K562 (cell line): ENCODE data around the gene ACSL3. TPM values are rescaled to one million over a fixed set of nuclear protein-coding genes. Genes with fewer than 3 reads are reported as not detected.

Source experiments
- ATAC-seq: fragments of 200-7000 bp; cut with Tn5 transposase; 3 replicates; pipeline ENCODE4 v1.9.1; 2020; ENCODE audit warnings: moderate library complexity
- BruUV-seq: library from RNA; stranded (reverse); fragments of 400-500 nt; replicated peaks from 2 replicates; lab custom pipeline; 2021; lab: Mats Ljungman, UMichigan
- CTCF ChIA-PET: fragments of 300-600 bp; formaldehyde crosslinking; extraction: SDS; loops from one replicate; lab custom pipeline; 2021; ENCODE audit warnings: low intra/inter-chr PET ratio; lab: Yijun Ruan, JAX
- POLR2A ChIA-PET: fragments of 300-600, 350-650 bp; sonication (Branson Sonifier 250); formaldehyde crosslinking; extraction: SDS; loops from one replicate; lab custom pipeline; 2021; ENCODE audit warnings: antibody characterized with exemption, inconsistent platforms; lab: Yijun Ruan, JAX
- DNase-seq, 4 experiments: peaks; one replicate each; pipeline versions ENCODE4 v3.0.0 to v3.0.0-alpha.2; 2011 to 2018; ENCODE audit warnings: low spot score in 3 of 4, mixed read lengths in 3 of 4; ENCODE audit errors: extremely low read depth in 1 of 4
- FAIRE-seq: peaks from 2 replicates; lab custom pipeline; 2011; peaks lifted over from hg19 to GRCh38; lab: Jason Lieb, UNC
- H2AFZ ChIP-seq: 2 replicates; pipeline ENCODE4 v1.6.0; 2011; ENCODE audit warnings: low read depth, low read length, control low read depth, inconsistent platforms
- H3K27ac ChIP-seq: fragments of 200-600 bp; 3 replicates; pipeline ENCODE4 v1.8.0; 2011; ENCODE audit warnings: low read depth, mild to moderate bottlenecking, control low read depth, inconsistent platforms, low read length, moderate library complexity, mixed read lengths; ENCODE audit errors: extremely low read depth
- H3K27me3 ChIP-seq, 2 experiments: fragments of 300-600 bp in 1 of 2; 2 replicates in 1 of 2; 3 replicates in 1 of 2; pipeline versions ENCODE4 v1.6.0 to v1.8.0; 2011; ENCODE audit warnings: inconsistent platforms in 2 of 2, low read length in 2 of 2, mild to moderate bottlenecking in 1 of 2, mixed read lengths in 1 of 2, moderate library complexity in 1 of 2; ENCODE audit not compliant: control insufficient read depth in 2 of 2, insufficient read depth in 2 of 2
- H3K36me3 ChIP-seq: fragments of 300-600 bp; 3 replicates; pipeline ENCODE4 v1.8.0; 2011; ENCODE audit warnings: mild to moderate bottlenecking, low read length, inconsistent platforms; ENCODE audit not compliant: control insufficient read depth, insufficient read depth
- H3K4me1 ChIP-seq, 2 experiments: fragments of 200-600 bp in 1 of 2; replicated peaks in 1 of 2; 2 replicates in 1 of 2; 3 replicates in 1 of 2; pipeline versions ENCODE4 v1.5.1 to v1.8.0; 2011; ENCODE audit warnings: inconsistent platforms in 2 of 2, low read length in 2 of 2, mild to moderate bottlenecking in 1 of 2, mixed read lengths in 1 of 2, moderate library complexity in 1 of 2; ENCODE audit not compliant: control insufficient read depth in 2 of 2, insufficient read depth in 2 of 2
- H3K4me2 ChIP-seq: 2 replicates; pipeline ENCODE4 v1.6.1; 2011; ENCODE audit warnings: low read length, control low read depth, inconsistent platforms, mixed read lengths; ENCODE audit not compliant: insufficient read depth
- H3K4me3 ChIP-seq: fragments of 200-600 bp; sonication (generic), shearing (Covaris generic); 2 replicates; pipeline ENCODE4 v1.5.1; 2016; ENCODE audit warnings: control low read depth, inconsistent platforms
- H3K79me2 ChIP-seq: fragments of 200-600 bp; 3 replicates; pipeline ENCODE4 v1.8.0; 2011; ENCODE audit warnings: low read length, inconsistent platforms; ENCODE audit not compliant: control insufficient read depth, insufficient read depth
- H3K9ac ChIP-seq, 2 experiments: 2 replicates each; pipeline versions ENCODE4 v1.6.0 to v1.6.1; 2011; ENCODE audit warnings: low read depth in 2 of 2, low read length in 2 of 2, control low read depth in 1 of 2, inconsistent platforms in 1 of 2, mild to moderate bottlenecking in 1 of 2, mixed read lengths in 1 of 2; ENCODE audit not compliant: insufficient read depth in 1 of 2
- H3K9me1 ChIP-seq: one replicate; pipeline ENCODE4 v1.6.0; 2011; ENCODE audit warnings: inconsistent platforms, mild to moderate bottlenecking, low read length, moderate library complexity; ENCODE audit not compliant: control insufficient read depth, insufficient read depth
- H3K9me3 ChIP-seq: replicated peaks from 2 replicates; pipeline ENCODE4 v1.5.1; 2011; ENCODE audit warnings: low read depth, low read length, inconsistent platforms; ENCODE audit not compliant: control insufficient read depth, insufficient read depth
- H4K20me1 ChIP-seq: replicated peaks from 2 replicates; pipeline ENCODE4 v1.6.1; 2011; ENCODE audit warnings: low read length, inconsistent platforms, mixed read lengths; ENCODE audit not compliant: control insufficient read depth, insufficient read depth
- CBX8 ChIP-seq: fragments of 200-600 bp; sonication (generic); IDR thresholded peaks from 2 replicates; pipeline ENCODE4 v1.6.1; 2012; ENCODE audit warnings: borderline replicate concordance, mixed run types, low read depth, mild to moderate bottlenecking, moderate library complexity, mixed read lengths, low read length, control low read depth, inconsistent platforms; ENCODE audit not compliant: poor library complexity, severe bottlenecking; ENCODE audit errors: extremely low read depth
- EP300 ChIP-seq: IDR thresholded peaks from 2 replicates; pipeline ENCODE4 v1.6.1; 2012; ENCODE audit warnings: low read length, improper control_type of control experiment
- ESRRB ChIP-seq: fragments of 250-450 bp; sonication (Bioruptor Pico); IDR thresholded peaks from 2 replicates; pipeline ENCODE4 v1.5.0; 2020; ENCODE audit warnings: mild to moderate bottlenecking, moderate library complexity, borderline replicate concordance
- FUS ChIP-seq: fragments of 200-400 bp; formaldehyde crosslinking; optimal IDR thresholded peaks from 2 replicates; pipeline ENCODE3; 2017; ENCODE audit warnings: low read depth, low read length
- HEY1 ChIP-seq: fragments of 250-450 bp; sonication (Bioruptor Pico); IDR thresholded peaks from 2 replicates; pipeline ENCODE4 v1.5.0; 2020; ENCODE audit warnings: mild to moderate bottlenecking, moderate library complexity, borderline replicate concordance
- KAT7 ChIP-seq: sonication (generic); formaldehyde crosslinking; IDR thresholded peaks from 2 replicates; pipeline ENCODE4 v1.8.0; 2022; ENCODE audit warnings: missing genetic modification reagents, mild to moderate bottlenecking, borderline replicate concordance
- POLR2H ChIP-seq: IDR thresholded peaks from 2 replicates; pipeline ENCODE4 v1.6.1; 2016; ENCODE audit warnings: missing genetic modification characterization, low read depth, mild to moderate bottlenecking, control low read depth, missing compliant biosample characterization, moderate library complexity
- RFX5 ChIP-seq: IDR thresholded peaks from 2 replicates; pipeline ENCODE4 v1.6.1; 2011; ENCODE audit warnings: low read depth, mild to moderate bottlenecking, improper control_type of control experiment, low read length
- XRCC3 ChIP-seq: fragments of 450-650 bp; IDR thresholded peaks from 2 replicates; pipeline ENCODE4 v1.6.1; 2017; ENCODE audit warnings: mild to moderate bottlenecking, moderate library complexity
- ZNF184 ChIP-seq: sonication (generic); formaldehyde crosslinking; IDR thresholded peaks from 2 replicates; pipeline ENCODE4 v1.5.0; 2020; ENCODE audit warnings: missing genetic modification reagents
- ZNF384 ChIP-seq: IDR thresholded peaks from 2 replicates; pipeline ENCODE4 v1.6.1; 2012; ENCODE audit warnings: low read depth, low read length, improper control_type of control experiment
- ZNF41 ChIP-seq: fragments of 250-450 bp; sonication (Bioruptor Pico); conservative IDR thresholded peaks from 2 replicates; pipeline ENCODE4 v1.4.0; 2020; ENCODE audit warnings: mild to moderate bottlenecking
- ZNF436 ChIP-seq: fragments of 250-450, 450-650 bp; sonication (Bioruptor Pico); formaldehyde crosslinking; IDR thresholded peaks from 2 replicates; pipeline ENCODE4 v1.7.0; 2020; ENCODE audit warnings: mild to moderate bottlenecking
- WGBS: fragments of 100-300 bp; shearing (Covaris generic); methylation state at CpG from one replicate; pipeline ENCODE4 v1.1.6; 2016; ENCODE audit warnings: low coverage, mixed read lengths; ENCODE audit not compliant: insufficient coverage; ENCODE audit errors: missing lambda C conversion rate; 5-methylcytosine and 5-hydroxymethylcytosine counted together
- in situ Hi-C: fragments of 300-500 bp; cut with MboI; formaldehyde crosslinking; loops from 4 replicates; pipeline ENCODE4 v1.15.0; 2018; ENCODE audit warnings: inconsistent platforms, mixed read lengths
- intact Hi-C: fragments of 100-400 bp; cut with micrococcal nuclease; formaldehyde crosslinking; loops from 2 replicates; pipeline ENCODE4 v1.14.2; 2022
- polyA plus RNA-seq, 8 experiments: library from polyadenylated mRNA; depleted of rRNA in 4 of 8; stranded (reverse) in 5 of 8; unstranded in 3 of 8; fragments of >200 nt; fragmentation: Nextera tagmentation in 2 of 8; fragmentation: Illumina TruSeq in 1 of 8; extraction: Ambion mirVana in 2 of 8; extraction: Trizol in 1 of 8; gene quantifications; 2 replicates each; pipeline versions ENCODE4 v1.2.1 to v1.2.3, GENCODE V29; 2011 to 2014; ENCODE audit warnings: inconsistent platforms in 1 of 8, missing spikeins in 1 of 8
- total RNA-seq, 7 experiments: library from RNA; depleted of rRNA in 6 of 7; stranded (reverse); fragments of >200 nt in 6 of 7; fragmentation: Illumina TruSeq in 2 of 7; extraction: Trizol in 2 of 7; gene quantifications; 2 replicates each; pipeline versions ENCODE4 v1.2.1 to v1.2.3, GENCODE V29; 2011 to 2021; ENCODE audit warnings: low replicate concordance in 1 of 7
- TF ChIP-seq, protein P1 (sequence below): fragments of 450-650 bp; formaldehyde crosslinking; IDR thresholded peaks from 2 replicates; pipeline ENCODE4 v1.4.0; 2020; ENCODE audit warnings: mild to moderate bottlenecking, moderate library complexity
- TF ChIP-seq, protein P2 (sequence below): sonication (generic); formaldehyde crosslinking; IDR thresholded peaks from 2 replicates; pipeline ENCODE4 v1.8.1; 2023; ENCODE audit warnings: mild to moderate bottlenecking, missing genetic modification reagents

Gene ACSL3
- total and polyA plus RNA-seq, 9 of the 15 experiments (the other 6 are each of a cell fraction or from before 2014, with no cell fraction given), result 21.3 to 123 (median 85.2) TPM

DNA sequence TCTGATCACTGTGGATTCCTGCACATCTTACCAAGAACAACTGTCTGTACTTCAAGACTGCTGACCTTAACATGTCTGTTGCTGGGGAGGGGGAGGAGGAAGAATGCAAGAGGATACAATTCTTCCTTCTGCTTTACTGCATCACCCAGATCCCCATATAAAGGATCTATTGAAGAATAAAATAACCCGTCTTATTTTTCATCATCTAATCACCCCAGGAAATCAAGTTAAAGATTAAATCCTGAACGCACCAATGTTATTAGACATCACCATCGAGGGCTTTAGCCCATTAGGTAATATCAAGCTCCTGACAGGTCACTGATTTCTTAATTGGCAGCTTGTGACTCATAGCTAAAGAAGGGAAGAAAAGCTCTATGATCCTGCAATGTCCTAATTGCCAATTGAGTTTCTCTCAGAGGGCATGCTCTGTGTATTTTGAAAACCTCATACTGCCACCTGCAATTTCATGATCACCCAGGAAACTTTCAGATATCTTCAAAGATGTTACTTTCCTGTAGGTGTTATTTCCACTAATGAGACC lies 115.8 kb downstream of the ACSL3 start:
- H3K27ac ChIP-seq, result no peak overlapping the region
- H3K36me3 ChIP-seq, result no peaks in the 10 kb centered on the region
- H3K9ac ChIP-seq, result no peak overlapping the region
- no peak for TF ChIP-seq ZNF384
- TF ChIP-seq EP300, result no peak
- TF ChIP-seq ZNF41, result no peak
- no peak for TF ChIP-seq CBX8
- no peak for TF ChIP-seq XRCC3
- no peak for TF ChIP-seq KAT7 (CRISPR knock-in tag)
- TF ChIP-seq, protein P1, sequence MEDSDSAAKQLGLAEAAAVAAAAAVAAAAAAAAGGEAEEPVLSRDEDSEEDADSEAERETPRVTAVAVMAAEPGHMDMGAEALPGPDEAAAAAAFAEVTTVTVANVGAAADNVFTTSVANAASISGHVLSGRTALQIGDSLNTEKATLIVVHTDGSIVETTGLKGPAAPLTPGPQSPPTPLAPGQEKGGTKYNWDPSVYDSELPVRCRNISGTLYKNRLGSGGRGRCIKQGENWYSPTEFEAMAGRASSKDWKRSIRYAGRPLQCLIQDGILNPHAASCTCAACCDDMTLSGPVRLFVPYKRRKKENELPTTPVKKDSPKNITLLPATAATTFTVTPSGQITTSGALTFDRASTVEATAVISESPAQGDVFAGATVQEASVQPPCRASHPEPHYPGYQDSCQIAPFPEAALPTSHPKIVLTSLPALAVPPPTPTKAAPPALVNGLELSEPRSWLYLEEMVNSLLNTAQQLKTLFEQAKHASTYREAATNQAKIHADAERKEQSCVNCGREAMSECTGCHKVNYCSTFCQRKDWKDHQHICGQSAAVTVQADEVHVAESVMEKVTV (CRISPR knock-in tag), result no peak
- TF ChIP-seq ZNF184, result no peak
- TF ChIP-seq FUS, result no peak
- TF ChIP-seq, protein P2, sequence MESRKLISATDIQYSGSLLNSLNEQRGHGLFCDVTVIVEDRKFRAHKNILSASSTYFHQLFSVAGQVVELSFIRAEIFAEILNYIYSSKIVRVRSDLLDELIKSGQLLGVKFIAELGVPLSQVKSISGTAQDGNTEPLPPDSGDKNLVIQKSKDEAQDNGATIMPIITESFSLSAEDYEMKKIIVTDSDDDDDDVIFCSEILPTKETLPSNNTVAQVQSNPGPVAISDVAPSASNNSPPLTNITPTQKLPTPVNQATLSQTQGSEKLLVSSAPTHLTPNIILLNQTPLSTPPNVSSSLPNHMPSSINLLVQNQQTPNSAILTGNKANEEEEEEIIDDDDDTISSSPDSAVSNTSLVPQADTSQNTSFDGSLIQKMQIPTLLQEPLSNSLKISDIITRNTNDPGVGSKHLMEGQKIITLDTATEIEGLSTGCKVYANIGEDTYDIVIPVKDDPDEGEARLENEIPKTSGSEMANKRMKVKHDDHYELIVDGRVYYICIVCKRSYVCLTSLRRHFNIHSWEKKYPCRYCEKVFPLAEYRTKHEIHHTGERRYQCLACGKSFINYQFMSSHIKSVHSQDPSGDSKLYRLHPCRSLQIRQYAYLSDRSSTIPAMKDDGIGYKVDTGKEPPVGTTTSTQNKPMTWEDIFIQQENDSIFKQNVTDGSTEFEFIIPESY (CRISPR knock-in tag), result no peak
- TF ChIP-seq POLR2H (tag), result no peak
- no peak for TF ChIP-seq ZNF436 (CRISPR knock-in tag)
- no peak for TF ChIP-seq HEY1 (CRISPR knock-in tag)
- TF ChIP-seq ESRRB (CRISPR knock-in tag), result no peak
- TF ChIP-seq RFX5, result no peak
- no peak for FAIRE-seq
- no peaks in the 10 kb centered on the region for H3K9me1 ChIP-seq
- no peak overlapping the region for H3K4me3 ChIP-seq
- H3K79me2 ChIP-seq, result no peaks in the 10 kb centered on the region
- no peak for ATAC-seq
- ChIA-PET POLR2A (no interaction called here), CTCF (interaction anchor here (0.6 kb wide), 1 partner anchor 918 kb away, joined by 3 read pairs; no protein-coding TSS in a partner anchor)
- no peaks in the 10 kb centered on the region for H3K4me1 ChIP-seq
- H2AFZ ChIP-seq, result no peak overlapping the region
- intact Hi-C loops, result loop anchor here (10.0 kb wide), 1 partner anchor 328 kb away; no protein-coding TSS in a partner anchor
- no peaks in the 10 kb centered on the region for H3K9me3 ChIP-seq
- 0 out of 5 replicates have a peak, but pooled peaks cover 0 to 4% of the 10 kb centered on the region in 2 experiments for H3K27me3 ChIP-seq
- no peak for DNase-seq
- in situ Hi-C loops, result loop anchor here (5.0 kb wide), 1 partner anchor 126 kb away; no protein-coding TSS in a partner anchor
- 0% methylated on average over 3 of the region's 3 CpGs for WGBS
- no TSS peak for BruUV-seq
- H4K20me1 ChIP-seq, result no peaks in the 10 kb centered on the region
- no peak overlapping the region for H3K4me2 ChIP-seq
